NCI-H1436 treated with DMSO at 0.1 percent for 48 hours (cell line): ENCODE data around the gene TPRN.

ENCODE experiments used
- DNase-seq: peaks from one replicate; lab custom pipeline; 2025; lab: John Stamatoyannopoulos, UW

The TPRN gene

GRCh38 chr9:137224830-137225694, 24.5 kb upstream of the TPRN start, which contains the start of gene CYSRT1:
Gene CYSRT1, plus strand, starts transcription at chr9:137225174. Its CDS starts 448 bp downstream, at chr9:137225622.
- DNase-seq = no peak

- DNase-seq = peak; percentile 79
Measured at GRCh38 chr9:137223078-137223970, 22.8 kb upstream of the TPRN start.

- DNase-seq = no peak
Measured at GRCh38 chr9:137222190-137223077, 21.9 kb upstream of the TPRN start, which contains the start of gene RNF208. Gene RNF208, minus strand, starts transcription at chr9:137222240. Its CDS starts 1,028 bp downstream, at chr9:137221212.

- no peak for DNase-seq
Measured at GRCh38 chr9:137221506-137222111, 21.1 kb upstream of the TPRN start.

- no peak for DNase-seq
Measured at GRCh38 chr9:137221095-137221505, 20.6 kb upstream of the TPRN start.

GRCh38 chr9:137220317-137221094, 20.0 kb upstream of the TPRN start:
- DNase-seq = no peak

GRCh38 chr9:137219757-137220316, 19.3 kb upstream of the TPRN start:
- no peak for DNase-seq

GRCh38 chr9:137218754-137219271, 18.3 kb upstream of the TPRN start:
- DNase-seq = no peak

GRCh38 chr9:137218212-137218753, 17.7 kb upstream of the TPRN start:
- no peak for DNase-seq

GRCh38 chr9:137217276-137218211, 17.0 kb upstream of the TPRN start:
- DNase-seq = no peak

- no peak for DNase-seq
Measured at GRCh38 chr9:137216188-137216965, 15.8 kb upstream of the TPRN start.

GRCh38 chr9:137215196-137215986, 14.8 kb upstream of the TPRN start:
- DNase-seq = no peak

GRCh38 chr9:137214620-137215019, 14.1 kb upstream of the TPRN start:
- no peak for DNase-seq

GRCh38 chr9:137213160-137214060, 12.9 kb upstream of the TPRN start:
- no peak for DNase-seq

GRCh38 chr9:137212520-137212919, 12.0 kb upstream of the TPRN start:
- DNase-seq = no peak

GRCh38 chr9:137211532-137211931, 11.0 kb upstream of the TPRN start:
- no peak for DNase-seq
